GM18507 (cell line): ENCODE measurements around the gene IQGAP1.
A peak's percentile ranks its signal among the peaks of the same experiment; 100 is the strongest.
"Not testable (repeated sequence)": the region's sequence is repeated elsewhere in the genome, so short reads cannot be mapped to it uniquely, and the experiment has no call there.

Experiments used
- DNase-seq: peaks from one replicate; pipeline ENCODE4 v3.0.0; 2011; ENCODE audit warnings: low read depth; ENCODE audit not compliant: insufficient read length; ENCODE audit errors: extremely low spot score
- FAIRE-seq: peaks from 2 replicates; lab custom pipeline; 2011; peaks lifted over from hg19 to GRCh38; lab: Jason Lieb, UNC

The IQGAP1 gene

GRCh38 chr15:90407871-90408317 is 19.9 kb downstream of the IQGAP1 start:
- FAIRE-seq (peak; percentile 9), DNase-seq (no peak)

GRCh38 chr15:90408657-90409056 is 20.6 kb downstream of the IQGAP1 start:
- FAIRE-seq (no peak), DNase-seq (no peak)

- not testable (repeated sequence) for FAIRE-seq, DNase-seq
These were observed 21.5 kb downstream of the IQGAP1 start for GRCh38 chr15:90409587-90409986.

- DNase-seq, FAIRE-seq: not testable (repeated sequence)
These were observed 22.3 kb downstream of the IQGAP1 start for GRCh38 chr15:90410316-90410715.

GRCh38 chr15:90411176-90411575 is 23.1 kb downstream of the IQGAP1 start:
- DNase-seq (no peak), FAIRE-seq (no peak)

DNA sequence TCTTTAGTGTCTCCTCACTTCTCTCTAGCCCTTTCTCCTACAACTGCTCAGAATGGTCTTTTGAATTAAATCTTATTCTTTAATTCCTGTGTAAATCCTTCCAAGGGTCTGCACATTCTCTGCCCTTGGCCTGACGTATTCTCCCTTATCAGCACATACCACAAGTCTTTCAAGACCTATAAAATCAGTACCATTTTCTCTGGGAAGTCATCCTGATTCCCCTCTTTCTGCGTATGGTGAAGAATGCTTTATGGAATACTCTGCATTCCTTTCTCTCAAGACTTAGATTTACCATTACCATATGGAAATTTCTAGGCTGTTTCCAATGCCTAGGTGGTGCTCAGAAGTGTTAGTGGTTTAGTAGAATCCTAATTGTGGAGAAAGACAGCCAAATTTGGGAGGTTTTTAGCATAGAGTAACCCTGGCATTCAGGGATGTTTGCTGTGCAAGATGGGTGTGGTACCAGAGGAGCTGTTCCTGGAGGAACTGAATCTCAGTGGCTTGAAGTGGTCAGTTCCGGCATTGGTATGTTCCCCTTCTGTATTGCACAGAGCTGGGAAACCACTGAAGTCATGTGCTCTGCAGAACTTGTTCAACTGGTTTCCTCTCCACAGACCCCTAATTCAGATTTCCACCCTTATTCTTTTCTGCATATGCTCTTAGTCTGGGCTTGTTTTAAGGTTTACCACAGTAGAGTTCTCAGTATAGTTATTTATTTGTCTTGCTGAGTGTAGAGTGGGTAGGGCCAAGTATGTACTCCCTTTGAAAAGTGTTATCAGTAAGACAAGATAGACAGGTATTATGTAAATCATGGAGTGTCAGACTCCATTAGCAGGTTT is 24.5 kb downstream of the IQGAP1 start:
- DNase-seq (no peak), FAIRE-seq (peak; percentile 80)

DNA sequence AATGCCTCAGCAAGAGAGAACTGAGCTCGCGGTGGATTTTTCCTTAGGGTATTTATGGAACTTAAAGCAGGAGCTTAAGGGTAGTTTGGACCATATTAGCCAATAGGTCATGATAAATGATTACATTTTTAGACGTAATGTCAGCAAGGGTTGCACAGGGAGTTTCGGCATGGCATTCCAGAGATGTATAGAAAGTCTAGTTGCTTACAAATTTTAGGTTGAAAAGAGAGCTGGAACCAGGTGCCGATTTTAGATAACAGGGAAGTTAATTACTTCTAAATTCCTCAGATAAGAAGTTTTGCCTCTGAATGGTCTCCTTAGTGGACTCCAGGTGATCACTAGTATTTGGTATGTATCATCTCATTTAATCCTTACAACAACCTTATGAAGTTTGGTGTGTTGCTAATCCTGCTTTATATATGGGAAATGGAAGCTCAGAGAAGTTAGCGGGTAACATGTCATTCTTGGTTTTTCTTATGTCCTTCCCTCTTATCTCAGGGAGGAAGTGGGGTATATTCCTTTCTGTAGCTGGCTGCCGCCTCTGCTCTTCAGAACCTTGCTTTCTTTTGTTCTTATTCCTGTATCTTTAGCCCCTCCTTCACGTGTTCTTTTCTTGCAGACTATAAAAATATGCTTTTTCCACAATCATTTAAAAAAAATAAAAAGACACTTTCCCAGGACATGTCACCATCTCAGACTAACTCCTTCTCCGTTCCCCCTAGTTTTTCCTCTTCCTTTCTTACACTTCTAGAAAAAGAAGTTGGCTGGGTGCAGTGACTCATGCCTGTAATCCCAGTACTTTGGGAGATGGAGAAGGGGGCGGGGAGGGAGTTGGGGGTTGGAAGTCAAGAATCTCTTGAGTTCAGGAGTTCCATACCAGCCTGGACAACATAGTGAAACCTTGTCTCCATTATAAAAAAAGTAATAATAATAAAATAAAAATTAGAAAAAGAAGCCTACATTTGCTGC is 25.7 kb downstream of the IQGAP1 start:
- no peak for FAIRE-seq
- no peak for DNase-seq

DNA sequence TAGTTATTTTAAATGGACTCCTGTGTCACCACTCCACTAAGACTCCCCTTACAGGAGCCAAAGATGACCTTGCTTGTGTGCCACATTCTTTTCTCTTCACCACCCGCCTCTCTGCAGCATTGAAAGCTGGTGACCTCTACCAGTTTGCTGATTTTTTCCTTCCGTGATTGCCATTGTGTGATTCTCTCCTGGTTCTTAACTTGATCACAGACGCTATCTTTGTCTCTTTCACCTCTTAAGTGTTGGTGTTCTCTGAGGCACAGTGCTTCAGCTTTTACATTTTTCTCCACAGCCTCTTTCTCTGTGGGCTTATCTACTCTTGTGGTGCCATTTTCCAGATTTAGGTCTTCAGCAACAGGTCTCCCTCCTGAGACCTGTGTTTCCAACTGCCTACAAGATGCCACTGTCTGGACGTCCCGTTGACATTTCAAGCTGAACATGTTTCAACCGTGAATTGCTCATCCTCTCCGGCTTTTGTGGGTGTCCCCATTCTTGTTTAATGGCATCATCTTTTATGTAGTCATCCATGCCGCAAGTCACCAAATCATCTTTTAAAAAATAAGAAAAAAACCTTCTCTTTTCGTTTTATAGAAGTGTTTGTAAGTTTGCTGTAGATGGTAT is 26.5 kb downstream of the IQGAP1 start:
- DNase-seq, result no peak

DNA sequence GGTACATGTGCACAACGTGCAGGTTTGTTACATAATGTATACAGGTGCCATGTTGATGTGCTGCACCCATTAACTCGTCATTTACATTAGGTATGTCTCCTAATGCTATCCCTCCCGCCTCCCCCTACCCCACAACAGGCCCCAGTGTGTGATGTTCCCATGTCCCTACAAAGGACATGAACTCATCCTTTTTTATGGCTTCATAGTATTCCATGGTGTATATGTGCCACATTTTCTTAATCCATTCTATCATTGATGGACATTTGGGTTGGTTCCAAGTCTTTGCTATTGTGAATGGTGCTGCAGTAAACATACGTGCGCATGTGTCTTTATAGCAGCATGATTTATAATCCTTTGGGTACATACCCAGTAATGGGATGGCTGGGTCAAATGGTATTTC is 28.0 kb downstream of the IQGAP1 start:
- DNase-seq, FAIRE-seq: not testable (repeated sequence)

More for the DNA sequence above, 26.5 kb downstream of the IQGAP1 start:
- no peak for FAIRE-seq

GRCh38 chr15:90418627-90419026 is 30.6 kb downstream of the IQGAP1 start:
- DNase-seq (no peak), FAIRE-seq (no peak)

- FAIRE-seq (no peak), DNase-seq (no peak)
These were observed 31.2 kb downstream of the IQGAP1 start for GRCh38 chr15:90419206-90419605.

GRCh38 chr15:90419738-90420406 is 31.8 kb downstream of the IQGAP1 start:
- no peak for DNase-seq
- peak; percentile 48 for FAIRE-seq

GRCh38 chr15:90420451-90420850 is 32.4 kb downstream of the IQGAP1 start:
- no peak for FAIRE-seq
- no peak for DNase-seq

DNA sequence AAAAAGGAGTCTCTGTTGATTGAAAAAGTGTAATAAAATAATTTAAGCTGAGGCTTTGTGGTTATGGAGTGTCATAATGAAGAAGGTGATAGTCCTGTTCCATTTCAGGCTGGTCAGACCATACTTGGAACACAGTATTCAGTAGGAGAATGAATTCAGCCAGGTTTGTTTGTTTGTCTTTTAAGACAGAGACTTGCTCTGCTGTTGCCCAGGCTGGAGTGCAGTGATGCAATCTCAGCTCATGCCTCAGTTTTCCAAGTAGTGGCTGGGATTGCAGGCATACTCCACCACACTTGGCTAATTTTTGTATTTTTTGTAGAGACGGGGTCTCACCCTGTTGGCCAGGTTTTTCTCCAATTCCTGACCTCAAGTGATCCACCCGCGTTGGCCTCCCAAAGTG is 33.5 kb downstream of the IQGAP1 start:
- DNase-seq, result no peak
- FAIRE-seq, result no peak

DNA sequence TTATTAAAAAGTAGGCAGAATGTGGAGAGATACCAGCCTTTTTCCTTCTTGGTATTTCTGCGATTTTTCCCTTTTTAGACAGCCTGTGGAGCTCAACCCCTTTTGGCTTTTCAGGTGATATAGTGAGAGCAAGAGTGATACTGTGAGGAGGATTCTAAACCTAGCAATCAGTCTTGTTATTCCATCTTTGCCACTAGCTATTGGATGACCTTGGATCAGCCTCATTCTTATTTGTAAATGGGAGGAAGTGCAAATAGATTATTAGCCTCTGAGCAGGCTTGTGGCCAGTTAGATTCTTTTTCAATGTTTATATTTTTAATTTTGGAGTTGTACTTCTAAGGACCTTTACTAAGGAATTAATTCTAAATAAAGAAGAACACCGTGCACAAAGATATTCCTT is 34.0 kb downstream of the IQGAP1 start:
- DNase-seq (no peak), FAIRE-seq (no peak)

DNA sequence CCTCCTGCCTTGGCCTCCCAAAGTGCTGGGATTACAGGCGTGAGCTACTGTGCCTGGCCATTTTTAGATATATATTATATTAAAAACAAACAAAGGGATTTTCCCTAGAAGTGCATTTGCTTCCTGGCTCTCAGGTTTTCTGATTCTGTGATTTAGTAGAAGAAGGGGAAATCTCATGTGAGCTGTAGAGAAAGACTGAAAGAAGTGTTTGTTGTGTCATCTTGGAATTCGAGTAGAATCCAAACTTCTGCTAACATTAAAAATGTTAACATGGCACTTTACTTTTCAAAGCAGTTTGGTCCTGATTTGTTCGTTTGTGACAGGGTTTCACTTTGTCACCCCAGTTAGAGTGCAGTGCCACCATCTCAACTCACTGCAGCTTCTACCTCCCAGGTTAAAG is 34.9 kb downstream of the IQGAP1 start:
- no peak for FAIRE-seq
- no peak for DNase-seq

- FAIRE-seq (no peak), DNase-seq (no peak)
These were observed 35.8 kb downstream of the IQGAP1 start for GRCh38 chr15:90423801-90424319.

- DNase-seq, result no peak
- no peak for FAIRE-seq
These were observed 37.8 kb downstream of the IQGAP1 start for GRCh38 chr15:90425726-90426346.

- no peak for DNase-seq
- FAIRE-seq, result no peak
These were observed 39.1 kb downstream of the IQGAP1 start for GRCh38 chr15:90427185-90427584.
